Measurements from ENCODE around the gene ABI3. TPM values are rescaled to one million over a fixed set of nuclear protein-coding genes. Genes with fewer than 3 reads are reported as not detected.
A peak's percentile ranks its signal among the peaks of the same experiment; 100 is the strongest.

Gene ABI3
- total RNA-seq (2014; rRNA removed) (not detected in 2 replicates), Bru-seq, nascent RNA (percentile 14 among the genes with signal in this experiment), BruChase-seq, experiment 1, labeled RNA remaining after a 6-hour chase (not detected), BruChase-seq, experiment 2, labeled RNA remaining after a 2-hour chase (percentile 14 among the genes with signal in this experiment)
- long read RNA-seq = 0 reads

- BruUV-seq (replicated peaks) = no TSS peak
- CTCF ChIA-PET = no interaction called here
- no peak within 1 kb of the TSS for H2AFZ ChIP-seq (ENCODE audit: low read length)
Measured at GRCh38 chr17:49210158-49211029, at the start of gene ABI3, which contains the start of gene GNGT2. Gene ABI3 (plus strand): TSS chr17:49210707. CDS start chr17:49210725, 18 bp downstream. Gene GNGT2 (minus strand): TSS chr17:49210574. CDS start chr17:49207422, 3,152 bp downstream.

GRCh38 chr17:49162866-49163265, 47.6 kb upstream of the ABI3 start:
- no peak for DNase-seq
- Histone ChIP-seq H3F3A (ENCODE audit: low read length, unreplicated experiment) (no peaks in the 10 kb centered on the region), H3K79me2 (ENCODE audit: low read length) (no peaks in the 10 kb centered on the region), H3K27me3 (ENCODE audit: low read length) (peaks cover 10% of the 10 kb centered on the region; the same call in 1 of the 2 replicates), H2AFZ (ENCODE audit: low read length) (no peak overlapping the region), H3K9me3 (ENCODE audit: low read length) (no peaks in the 10 kb centered on the region), H3K4me2 (ENCODE audit: low read length) (no peak overlapping the region), H3K4me3 (ENCODE audit: low read length) (no peak overlapping the region), H3K9ac (ENCODE audit: low read length) (no peak overlapping the region), H3K4me1 (ENCODE audit: insufficient read depth, low read length) (0 out of 2 replicates have a peak, but pooled peaks cover 3% of the 10 kb centered on the region), H3K36me3 (ENCODE audit: low read depth, low read length) (no peaks in the 10 kb centered on the region), H3K9me2 (replicated peaks; ENCODE audit: low read length) (no peaks in the 10 kb centered on the region), H3K27ac (ENCODE audit: low read length) (no peak overlapping the region), H4K20me1 (ENCODE audit: low read length) (no peaks in the 10 kb centered on the region)
- no TSS peak for BruUV-seq (replicated peaks)
- POLR2A ChIA-PET (ENCODE audit: unreplicated experiment) = no interaction called here
- no peak for TF ChIP-seq CTCF (conservative IDR thresholded peaks at IDR 0.05; ENCODE audit: low read depth, low read length)
- TF ChIP-seq EZH2 (IDR thresholded peaks at IDR 0.05; ENCODE audit: low read length, unreplicated experiment) = no peak
- TF ChIP-seq EZH2phosphoT487 (IDR thresholded peaks at IDR 0.05; ENCODE audit: borderline replicate concordance, low read length) = no peak
- CTCF ChIA-PET = no interaction called here
- intact Hi-C loops (cut with micrococcal nuclease) = no loop called here
- no peak for ATAC-seq

More at GRCh38 chr17:49210158-49211029, at the start of gene ABI3, which contains the start of gene GNGT2:
- POLR2A ChIA-PET (ENCODE audit: unreplicated experiment) = no interaction called here
- H3K9me3 ChIP-seq (ENCODE audit: low read length) = no peaks in the 10 kb centered on the region
- DNase-seq (no peak), ATAC-seq (no peak)
- H3K4me1 ChIP-seq (ENCODE audit: insufficient read depth, low read length) = no peaks in the 10 kb centered on the region
- H3F3A ChIP-seq (ENCODE audit: low read length, unreplicated experiment) = no peaks in the 10 kb centered on the region
- H3K36me3 ChIP-seq (ENCODE audit: low read depth, low read length) = no peaks in the 10 kb centered on the region
- H3K9me2 ChIP-seq (replicated peaks; ENCODE audit: low read length) = no peaks in the 10 kb centered on the region
- intact Hi-C loops (cut with micrococcal nuclease) = no loop called here
- H3K9ac ChIP-seq (ENCODE audit: low read length) = no peak within 1 kb of the TSS
- H3K27me3 ChIP-seq (ENCODE audit: low read length) = peaks cover 16% of the 10 kb centered on the region; the same call in 1 of the 2 replicates
- no peak within 1 kb of the TSS for H3K4me2 ChIP-seq (ENCODE audit: low read length)
- no peaks in the 10 kb centered on the region for H3K79me2 ChIP-seq (ENCODE audit: low read length)
- no peak within 1 kb of the TSS for H3K4me3 ChIP-seq (ENCODE audit: low read length)
- TF ChIP-seq EZH2 (IDR thresholded peaks at IDR 0.05; ENCODE audit: low read length, unreplicated experiment) = no peak
- TF ChIP-seq CTCF (conservative IDR thresholded peaks at IDR 0.05; ENCODE audit: low read depth, low read length) = no peak
- TF ChIP-seq EZH2phosphoT487 (IDR thresholded peaks at IDR 0.05; ENCODE audit: borderline replicate concordance, low read length) = no peak
- no peaks in the 10 kb centered on the region for H4K20me1 ChIP-seq (ENCODE audit: low read length)
- no peak within 1 kb of the TSS for H3K27ac ChIP-seq (ENCODE audit: low read length)

Data from PC-3 (cell line).